Fibroblast of skin of scalp (primary cell): ENCODE results near the gene SLC4A1.

Source experiments
- DNase-seq: peaks from one replicate; pipeline ENCODE4 v3.0.0-alpha.2; 2013

SLC4A1 gene

GRCh38 chr17:44219616-44220212 is 48.2 kb downstream of the SLC4A1 start, which contains the start of gene UBTF:
Gene UBTF (minus strand): TSS chr17:44219675. CDS start chr17:44218229, 1,446 bp downstream.
- DNase-seq = peak; percentile 88

- DNase-seq = peak; percentile 81
These were observed 48.8 kb downstream of the SLC4A1 start for GRCh38 chr17:44219108-44219615.

- DNase-seq = peak; percentile 96
These were observed 49.4 kb downstream of the SLC4A1 start for GRCh38 chr17:44218344-44219107.

GRCh38 chr17:44217738-44218343 is 50.1 kb downstream of the SLC4A1 start:
- DNase-seq = no peak

GRCh38 chr17:44216694-44217093 is 51.2 kb downstream of the SLC4A1 start:
- no peak for DNase-seq

- DNase-seq = no peak
These were observed 51.8 kb downstream of the SLC4A1 start for GRCh38 chr17:44216173-44216572.

- no peak for DNase-seq
These were observed 53.0 kb downstream of the SLC4A1 start for GRCh38 chr17:44214896-44215295.

- DNase-seq = no peak
These were observed 53.8 kb downstream of the SLC4A1 start for GRCh38 chr17:44214230-44214494.

GRCh38 chr17:44213403-44214229 is 54.3 kb downstream of the SLC4A1 start:
- DNase-seq = no peak

GRCh38 chr17:44212507-44213402 is 55.2 kb downstream of the SLC4A1 start:
- no peak for DNase-seq

GRCh38 chr17:44211281-44212265 is 56.4 kb downstream of the SLC4A1 start:
- no peak for DNase-seq

- peak; percentile 88 for DNase-seq
These were observed 57.4 kb downstream of the SLC4A1 start for GRCh38 chr17:44210342-44211192.

GRCh38 chr17:44209786-44210341 is 58.1 kb downstream of the SLC4A1 start:
- DNase-seq = no peak

- no peak for DNase-seq
These were observed 60.2 kb downstream of the SLC4A1 start for GRCh38 chr17:44207743-44208142.

GRCh38 chr17:44207319-44207718 is 60.6 kb downstream of the SLC4A1 start:
- DNase-seq = no peak

- DNase-seq = no peak
These were observed 61.1 kb downstream of the SLC4A1 start for GRCh38 chr17:44206825-44207155.

GRCh38 chr17:44205962-44206824 is 61.7 kb downstream of the SLC4A1 start:
- DNase-seq = peak; percentile 23

- DNase-seq = peak; percentile 42
These were observed 63.5 kb downstream of the SLC4A1 start for GRCh38 chr17:44204441-44204882.
